Keratinocyte (primary cell): ENCODE results near the gene ERAS.

Source experiments
- CTCF ChIP-seq, 3 experiments: IDR thresholded peaks in 1 of 3; conservative IDR thresholded peaks in 1 of 3; optimal IDR thresholded peaks in 1 of 3; 2 replicates in 2 of 3; 3 replicates in 1 of 3; pipeline versions ENCODE3 to v1.5.1; 2011; ENCODE audit warnings: low read length in 3 of 3, mild to moderate bottlenecking in 3 of 3, moderate library complexity in 2 of 3, control low read depth in 1 of 3, inconsistent platforms in 1 of 3; ENCODE audit not compliant: insufficient read depth in 2 of 3; ENCODE audit errors: extremely low read depth in 1 of 3
- EZH2 ChIP-seq: IDR thresholded peaks from one replicate; pipeline ENCODE4 v1.6.1; 2012; ENCODE audit warnings: inconsistent platforms, mild to moderate bottlenecking, low read length, moderate library complexity

GRCh38 chrX:48813644-48814043, 12.7 kb upstream of the ERAS start:
- TF ChIP-seq EZH2 (no peak), CTCF (optimal IDR thresholded peaks at IDR 0.05 in 1 of 3, IDR thresholded peaks at IDR 0.05 in 1 of 3, conservative IDR thresholded peaks at IDR 0.05 in 1 of 3; ENCODE audit: extremely low read depth in 1 of 3, insufficient read depth in 2 of 3, low read length in 3 of 3) (no peak)
